Ovary (tissue), 3 donors: ENCODE results near the gene LIPC.

ENCODE experiments used
- CTCF ChIP-seq, 3 donors: fragments of 450-650 bp in 2 of 3; fragments of 200-600 bp in 1 of 3; IDR thresholded peaks; one replicate each; pipeline versions ENCODE4 v1.5.1 to v1.8.0; 2016 to 2022; ENCODE audit warnings: antibody characterized with exemption in 3 of 3, mild to moderate bottlenecking in 1 of 3
- EP300 ChIP-seq: sonication (generic); formaldehyde crosslinking; IDR thresholded peaks from one replicate; pipeline ENCODE4 v1.6.1; 2017; ENCODE audit warnings: antibody characterized with exemption
- donor health status: DM: no; HTN: no; CAD: no.

GRCh38 chr15:58566029-58566428 lies 134.2 kb downstream of the LIPC start:
- no peak for TF ChIP-seq CTCF (IDR thresholded peaks at IDR 0.05)
- no peak for TF ChIP-seq EP300
